Measurements from ENCODE around the gene DAPK1. TPM values are rescaled to one million over a fixed set of nuclear protein-coding genes. Genes with fewer than 3 reads are reported as not detected.

Gene DAPK1
- total RNA-seq, 4 donors from 2014 or later, result 14.5 to 28.3 (median 20.7) TPM

DNA sequence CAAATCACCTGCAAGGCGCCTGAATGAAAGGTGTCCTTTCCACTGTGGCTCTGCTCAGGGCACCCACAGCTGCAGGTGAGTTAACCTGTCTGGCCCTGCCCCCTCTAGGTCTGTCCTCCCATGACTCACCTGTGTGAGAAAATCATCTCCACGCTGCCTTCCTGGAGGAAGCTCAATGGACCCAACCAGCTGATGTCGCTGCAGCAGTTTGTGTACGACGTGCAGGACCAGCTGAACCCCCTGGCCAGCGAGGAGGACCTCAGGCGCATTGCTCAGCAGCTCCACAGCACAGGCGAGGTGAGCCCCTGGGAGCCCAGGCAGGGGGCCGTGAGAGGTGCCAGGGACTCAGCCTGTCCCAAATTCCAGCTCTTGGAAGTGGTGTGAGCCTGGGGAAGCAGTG is 205.3 kb downstream of the DAPK1 start:
- 90 to 100% methylated on average over 1 to 9 of the region's 9 CpGs for WGBS, 2 donors (ENCODE audit: low coverage in 1 of 2)
- no peak overlapping the region for H3K4me3 ChIP-seq
- no peaks in the 10 kb centered on the region for H3K27me3 ChIP-seq
- no peak overlapping the region for H3K27ac ChIP-seq
- TF ChIP-seq POLR2AphosphoS5 (IDR thresholded peaks at IDR 0.05) (no peak), EP300 (IDR thresholded peaks at IDR 0.05; ENCODE audit: low read depth) (no peak), POLR2A (IDR thresholded peaks at IDR 0.05) (no peak)
- TF ChIP-seq, protein P1, sequence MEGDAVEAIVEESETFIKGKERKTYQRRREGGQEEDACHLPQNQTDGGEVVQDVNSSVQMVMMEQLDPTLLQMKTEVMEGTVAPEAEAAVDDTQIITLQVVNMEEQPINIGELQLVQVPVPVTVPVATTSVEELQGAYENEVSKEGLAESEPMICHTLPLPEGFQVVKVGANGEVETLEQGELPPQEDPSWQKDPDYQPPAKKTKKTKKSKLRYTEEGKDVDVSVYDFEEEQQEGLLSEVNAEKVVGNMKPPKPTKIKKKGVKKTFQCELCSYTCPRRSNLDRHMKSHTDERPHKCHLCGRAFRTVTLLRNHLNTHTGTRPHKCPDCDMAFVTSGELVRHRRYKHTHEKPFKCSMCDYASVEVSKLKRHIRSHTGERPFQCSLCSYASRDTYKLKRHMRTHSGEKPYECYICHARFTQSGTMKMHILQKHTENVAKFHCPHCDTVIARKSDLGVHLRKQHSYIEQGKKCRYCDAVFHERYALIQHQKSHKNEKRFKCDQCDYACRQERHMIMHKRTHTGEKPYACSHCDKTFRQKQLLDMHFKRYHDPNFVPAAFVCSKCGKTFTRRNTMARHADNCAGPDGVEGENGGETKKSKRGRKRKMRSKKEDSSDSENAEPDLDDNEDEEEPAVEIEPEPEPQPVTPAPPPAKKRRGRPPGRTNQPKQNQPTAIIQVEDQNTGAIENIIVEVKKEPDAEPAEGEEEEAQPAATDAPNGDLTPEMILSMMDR (IDR thresholded peaks at IDR 0.05), result no peak
- intact Hi-C loops (cut with DNase I; ENCODE audit: low total_unique reads) (no loop called here), in situ Hi-C loops (cut with MboI; ENCODE audit: low pct_ligation_motif_present in 1 of 4, low pct_unique_long_range_greater_than_20kb in 1 of 4, low sequenced_read_pairs in 3 of 4) (no loop called here)
- no peaks in the 10 kb centered on the region for H3K9me3 ChIP-seq
- no peaks in the 10 kb centered on the region for H3K36me3 ChIP-seq
- no peak for DNase-seq
- H3K4me1 ChIP-seq, result no peaks in the 10 kb centered on the region

DNA sequence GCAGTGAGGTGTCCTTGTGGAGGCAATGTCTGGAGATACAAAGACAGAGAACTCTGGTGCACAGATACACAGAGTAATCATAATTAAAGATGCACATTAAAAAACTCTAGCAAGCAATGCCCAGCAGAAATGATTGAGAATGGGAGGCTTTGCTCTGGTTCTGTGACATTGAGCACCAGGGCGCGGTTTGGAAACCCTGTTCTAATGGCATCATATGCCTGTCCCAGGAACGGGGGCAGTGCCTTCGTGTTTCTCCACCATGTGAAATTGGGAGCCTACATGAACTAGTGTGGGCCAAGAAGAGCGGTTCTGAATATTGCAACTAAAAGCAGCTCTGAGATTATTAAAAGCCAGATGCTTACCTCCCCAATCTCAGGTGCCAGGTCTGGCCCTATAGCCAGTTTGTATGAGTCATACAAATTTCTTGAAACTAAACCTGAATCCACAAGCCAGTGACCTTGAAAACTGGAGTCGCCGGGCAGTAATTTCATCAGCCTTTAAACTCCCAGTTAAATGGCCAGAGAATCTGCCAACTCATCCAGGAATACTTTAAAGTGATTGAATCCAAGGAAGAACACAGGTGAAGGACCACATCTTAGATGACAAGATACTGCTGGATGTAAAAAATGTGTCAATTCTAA is 206.1 kb downstream of the DAPK1 start:
- Histone ChIP-seq H3K36me3 (no peaks in the 10 kb centered on the region), H3K4me1 (no peaks in the 10 kb centered on the region), H3K27ac (no peak overlapping the region), H3K27me3 (no peaks in the 10 kb centered on the region), H3K4me3 (no peak overlapping the region), H3K9me3 (no peaks in the 10 kb centered on the region)
- no peak for TF ChIP-seq POLR2AphosphoS5 (IDR thresholded peaks at IDR 0.05)
- no peak for TF ChIP-seq EP300 (IDR thresholded peaks at IDR 0.05; ENCODE audit: low read depth)
- TF ChIP-seq POLR2A (IDR thresholded peaks at IDR 0.05), result no peak
- TF ChIP-seq, protein P1 (IDR thresholded peaks at IDR 0.05), result no peak
- in situ Hi-C loops (cut with MboI; ENCODE audit: low pct_ligation_motif_present in 1 of 4, low pct_unique_long_range_greater_than_20kb in 1 of 4, low sequenced_read_pairs in 3 of 4), result no loop called here
- no peak for DNase-seq
- intact Hi-C loops (cut with DNase I; ENCODE audit: low total_unique reads), result no loop called here
- WGBS, 2 donors (ENCODE audit: low coverage in 1 of 2), result 88% methylated on average over 7 of the region's 7 CpGs; no CpG with 5 or more reads in 1 of the 2 donors

DNA sequence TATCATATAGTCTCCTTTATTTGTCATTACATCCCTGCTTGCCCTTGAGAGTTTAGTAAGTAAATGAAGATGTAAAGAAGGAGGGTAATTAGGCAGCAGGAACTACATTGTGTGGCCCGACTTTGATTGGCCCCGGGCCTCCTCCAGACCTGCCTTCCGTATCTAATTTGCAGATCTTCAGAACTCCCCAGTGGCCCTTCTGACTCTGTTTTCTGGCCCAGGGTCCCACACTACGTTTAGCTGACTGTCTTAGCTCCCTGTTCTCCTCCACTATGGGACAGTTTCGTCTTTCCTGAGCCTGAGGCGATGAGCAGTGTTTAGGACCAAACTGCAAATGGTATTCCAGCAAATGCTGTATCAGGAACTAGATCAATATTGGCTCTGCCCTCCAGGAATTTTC is 206.7 kb downstream of the DAPK1 start:
- DNase-seq, result no peak
- Histone ChIP-seq H3K36me3 (no peaks in the 10 kb centered on the region), H3K9me3 (no peaks in the 10 kb centered on the region), H3K4me1 (no peaks in the 10 kb centered on the region), H3K4me3 (no peak overlapping the region), H3K27ac (peak overlapping the region in 1 of 4 donors; percentile 5), H3K27me3 (no peaks in the 10 kb centered on the region)
- in situ Hi-C loops (cut with MboI; ENCODE audit: low pct_ligation_motif_present in 1 of 4, low pct_unique_long_range_greater_than_20kb in 1 of 4, low sequenced_read_pairs in 3 of 4) (no loop called here), intact Hi-C loops (cut with DNase I; ENCODE audit: low total_unique reads) (no loop called here)
- WGBS, 2 donors (ENCODE audit: low coverage in 1 of 2), result 76 to 88% methylated on average over 4 to 6 of the region's 6 CpGs
- TF ChIP-seq, protein P1 (IDR thresholded peaks at IDR 0.05), result no peak
- TF ChIP-seq POLR2A (IDR thresholded peaks at IDR 0.05) (no peak), EP300 (IDR thresholded peaks at IDR 0.05; ENCODE audit: low read depth) (no peak), POLR2AphosphoS5 (IDR thresholded peaks at IDR 0.05) (no peak)

DNA sequence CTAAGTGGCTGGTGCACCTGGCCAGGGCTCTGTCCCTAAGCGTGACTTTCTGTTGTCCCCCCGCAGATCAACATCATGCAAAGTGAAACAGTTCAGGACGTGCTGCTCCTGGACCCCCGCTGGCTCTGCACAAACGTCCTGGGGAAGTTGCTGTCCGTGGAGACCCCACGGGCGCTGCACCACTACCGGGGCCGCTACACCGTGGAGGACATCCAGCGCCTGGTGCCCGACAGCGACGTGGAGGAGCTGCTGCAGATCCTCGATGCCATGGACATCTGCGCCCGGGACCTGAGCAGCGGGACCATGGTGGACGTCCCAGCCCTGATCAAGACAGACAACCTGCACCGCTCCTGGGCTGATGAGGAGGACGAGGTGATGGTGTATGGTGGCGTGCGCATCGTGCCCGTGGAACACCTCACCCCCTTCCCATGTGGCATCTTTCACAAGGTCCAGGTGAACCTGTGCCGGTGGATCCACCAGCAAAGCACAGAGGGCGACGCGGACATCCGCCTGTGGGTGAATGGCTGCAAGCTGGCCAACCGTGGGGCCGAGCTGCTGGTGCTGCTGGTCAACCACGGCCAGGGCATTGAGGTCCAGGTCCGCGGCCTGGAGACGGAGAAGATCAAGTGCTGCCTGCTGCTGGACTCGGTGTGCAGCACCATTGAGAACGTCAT is 208.5 kb downstream of the DAPK1 start:
- H3K4me1 ChIP-seq, result no peaks in the 10 kb centered on the region
- no peaks in the 10 kb centered on the region for H3K27me3 ChIP-seq
- in situ Hi-C loops (cut with MboI; ENCODE audit: low pct_ligation_motif_present in 1 of 4, low pct_unique_long_range_greater_than_20kb in 1 of 4, low sequenced_read_pairs in 3 of 4) (no loop called here), intact Hi-C loops (cut with DNase I; ENCODE audit: low total_unique reads) (no loop called here)
- TF ChIP-seq POLR2A (IDR thresholded peaks at IDR 0.05) (no peak), POLR2AphosphoS5 (IDR thresholded peaks at IDR 0.05) (no peak)
- 93 to 100% methylated on average over 1 to 38 of the region's 39 CpGs for WGBS, 2 donors (ENCODE audit: low coverage in 1 of 2)
- no peak overlapping the region for H3K27ac ChIP-seq
- H3K4me3 ChIP-seq, result no peak overlapping the region
- no peaks in the 10 kb centered on the region for H3K9me3 ChIP-seq
- DNase-seq, result no peak
- H3K36me3 ChIP-seq, result no peaks in the 10 kb centered on the region

Data from transverse colon (tissue), 4 donors.